Measurements from ENCODE around the gene DNAAF2.

- no peak for TF ChIP-seq SIN3B (IDR thresholded peaks at IDR 0.05; ENCODE audit: low read length)
- TF ChIP-seq POLR2AphosphoS5 (IDR thresholded peaks at IDR 0.05; ENCODE audit: low read depth, low read length), result no peak
- TF ChIP-seq SNAPC4 (CRISPR knock-in tag; IDR thresholded peaks at IDR 0.05), result no peak
- TF ChIP-seq FOXK2 (IDR thresholded peaks at IDR 0.05), result no peak
- TF ChIP-seq CCDC6 (CRISPR knock-in tag; IDR thresholded peaks at IDR 0.05), result no peak
Observed at GRCh38 chr14:49637534-49638078, 2.6 kb upstream of the DNAAF2 start.
